Uterus (tissue), 4 donors: Measurements from ENCODE around the gene AMOTL1. TPM values are rescaled to one million over a fixed set of nuclear protein-coding genes. Genes with fewer than 3 reads are reported as not detected.

Experiments used
- DNase-seq, 2 donors: peaks; one replicate each; pipeline ENCODE4 v3.0.0-alpha.2; 2019 to 2020
- H3K27ac ChIP-seq, 2 donors: fragments of 200-600 bp; sonication (generic); 1 replicate in 1 of 2; 2 replicates in 1 of 2; pipeline ENCODE4 v1.5.1; 2016 to 2018
- H3K27me3 ChIP-seq, 2 donors: fragments of 200-600 bp; sonication (generic); one replicate each; pipeline ENCODE4 v1.5.1; 2018 to 2019; ENCODE audit warnings: control low read depth in 1 of 2
- H3K36me3 ChIP-seq, 2 donors: fragments of 200-600 bp; sonication (generic); one replicate each; pipeline ENCODE4 v1.5.1; 2019; ENCODE audit warnings: control low read depth in 1 of 2
- H3K4me1 ChIP-seq, 2 donors: fragments of 200-600 bp; sonication (generic); one replicate each; pipeline ENCODE4 v1.5.1; 2018 to 2019; ENCODE audit warnings: control low read depth in 1 of 2
- H3K4me3 ChIP-seq, 2 donors: fragments of 200-600 bp; sonication (generic); 1 replicate in 1 of 2; 2 replicates in 1 of 2; pipeline ENCODE4 v1.5.1; 2018 to 2019; ENCODE audit warnings: mild to moderate bottlenecking in 1 of 2
- H3K9me3 ChIP-seq, 2 donors: fragments of 200-600 bp; sonication (generic); one replicate each; pipeline ENCODE4 v1.5.1; 2019; ENCODE audit warnings: control low read depth in 1 of 2
- POLR2A ChIP-seq, 2 donors: fragments of 450-650 bp; IDR thresholded peaks; one replicate each; pipeline ENCODE4 v1.6.1; 2016; ENCODE audit warnings: antibody characterized with exemption in 2 of 2, mild to moderate bottlenecking in 1 of 2, moderate library complexity in 1 of 2
- intact Hi-C: fragments of 100-400 bp; cut with DNase I; formaldehyde crosslinking; loops from one replicate; pipeline ENCODE4 v1.15.1; 2023; ENCODE audit warnings: low total_unique reads
- total RNA-seq, 4 donors: library from RNA; depleted of rRNA in 3 of 4; stranded (reverse); fragments of >200 nt in 3 of 4; gene quantifications; one replicate each; pipeline versions ENCODE4 v1.1.0 to v1.2.4, GENCODE V29; 2014 to 2023
- TF ChIP-seq, protein P1 (sequence below), 4 experiments: fragments of 200-600 bp in 2 of 4; fragments of 450-650 bp in 2 of 4; sonication (generic) in 2 of 4; IDR thresholded peaks; one replicate each; pipeline ENCODE4 v1.5.1; 2016 to 2019; ENCODE audit warnings: antibody characterized with exemption in 4 of 4, mild to moderate bottlenecking in 2 of 4, moderate library complexity in 1 of 4
- donor health status: DM: yes; HTN: yes; CAD: no.

Gene AMOTL1
- total RNA-seq, 4 donors from 2014 or later: 20.6 to 107 (median 41.5) TPM

DNA sequence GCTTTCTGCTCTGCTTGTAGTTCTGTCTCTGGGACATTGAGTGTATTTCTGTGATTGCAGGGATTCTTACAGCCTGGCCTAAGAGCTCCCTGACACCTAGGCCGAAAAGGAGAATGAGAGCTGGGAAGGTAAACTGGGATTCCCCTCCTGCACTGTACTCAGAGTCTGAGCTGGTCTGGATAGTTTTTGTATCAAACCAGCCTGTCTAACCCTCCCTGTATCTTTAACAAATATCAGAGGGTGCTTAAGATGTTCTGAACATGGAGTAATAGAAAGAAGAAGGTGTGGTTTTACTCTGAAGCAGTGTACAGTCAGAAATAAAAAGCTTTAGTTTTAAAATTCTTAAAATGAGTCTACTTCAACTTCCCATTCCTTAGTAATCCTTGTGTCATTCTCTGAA, 57.3 kb downstream of the AMOTL1 start:
- no peak overlapping the region for H3K4me3 ChIP-seq
- intact Hi-C loops: no loop called here
- H3K36me3 ChIP-seq: no peaks in the 10 kb centered on the region
- H3K27me3 ChIP-seq: no peaks in the 10 kb centered on the region
- no peak for DNase-seq
- no peak for TF ChIP-seq POLR2A (IDR thresholded peaks at IDR 0.05)
- TF ChIP-seq, protein P1, sequence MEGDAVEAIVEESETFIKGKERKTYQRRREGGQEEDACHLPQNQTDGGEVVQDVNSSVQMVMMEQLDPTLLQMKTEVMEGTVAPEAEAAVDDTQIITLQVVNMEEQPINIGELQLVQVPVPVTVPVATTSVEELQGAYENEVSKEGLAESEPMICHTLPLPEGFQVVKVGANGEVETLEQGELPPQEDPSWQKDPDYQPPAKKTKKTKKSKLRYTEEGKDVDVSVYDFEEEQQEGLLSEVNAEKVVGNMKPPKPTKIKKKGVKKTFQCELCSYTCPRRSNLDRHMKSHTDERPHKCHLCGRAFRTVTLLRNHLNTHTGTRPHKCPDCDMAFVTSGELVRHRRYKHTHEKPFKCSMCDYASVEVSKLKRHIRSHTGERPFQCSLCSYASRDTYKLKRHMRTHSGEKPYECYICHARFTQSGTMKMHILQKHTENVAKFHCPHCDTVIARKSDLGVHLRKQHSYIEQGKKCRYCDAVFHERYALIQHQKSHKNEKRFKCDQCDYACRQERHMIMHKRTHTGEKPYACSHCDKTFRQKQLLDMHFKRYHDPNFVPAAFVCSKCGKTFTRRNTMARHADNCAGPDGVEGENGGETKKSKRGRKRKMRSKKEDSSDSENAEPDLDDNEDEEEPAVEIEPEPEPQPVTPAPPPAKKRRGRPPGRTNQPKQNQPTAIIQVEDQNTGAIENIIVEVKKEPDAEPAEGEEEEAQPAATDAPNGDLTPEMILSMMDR (IDR thresholded peaks at IDR 0.05): no peak
- H3K4me1 ChIP-seq: no peaks in the 10 kb centered on the region
- H3K27ac ChIP-seq: no peak overlapping the region
- no peaks in the 10 kb centered on the region for H3K9me3 ChIP-seq

DNA sequence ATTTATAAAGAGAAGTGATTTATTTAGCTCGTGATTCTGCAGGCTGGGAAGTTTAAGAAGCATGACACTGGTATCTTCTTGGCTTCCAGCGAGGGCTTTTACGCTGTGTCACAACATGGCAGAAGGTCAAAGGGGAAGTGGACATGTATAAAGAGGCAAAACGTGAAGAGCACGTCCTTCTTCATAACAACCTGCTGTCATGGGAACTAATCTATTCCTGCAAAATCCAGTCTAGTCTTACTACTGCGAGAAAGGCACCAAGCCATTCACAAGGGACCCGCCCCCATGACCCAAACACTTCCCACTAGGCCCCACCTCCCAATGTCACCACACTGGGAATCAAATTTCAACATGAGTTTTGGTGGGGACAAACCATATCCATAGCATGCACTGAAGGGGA, 58.3 kb downstream of the AMOTL1 start:
- Histone ChIP-seq H3K4me1 (no peaks in the 10 kb centered on the region), H3K27me3 (no peaks in the 10 kb centered on the region), H3K36me3 (no peaks in the 10 kb centered on the region), H3K9me3 (no peaks in the 10 kb centered on the region), H3K27ac (no peak overlapping the region), H3K4me3 (no peak overlapping the region)
- intact Hi-C loops: no loop called here
- TF ChIP-seq POLR2A (IDR thresholded peaks at IDR 0.05): no peak
- TF ChIP-seq, protein P1 (IDR thresholded peaks at IDR 0.05): no peak
- no peak for DNase-seq

DNA sequence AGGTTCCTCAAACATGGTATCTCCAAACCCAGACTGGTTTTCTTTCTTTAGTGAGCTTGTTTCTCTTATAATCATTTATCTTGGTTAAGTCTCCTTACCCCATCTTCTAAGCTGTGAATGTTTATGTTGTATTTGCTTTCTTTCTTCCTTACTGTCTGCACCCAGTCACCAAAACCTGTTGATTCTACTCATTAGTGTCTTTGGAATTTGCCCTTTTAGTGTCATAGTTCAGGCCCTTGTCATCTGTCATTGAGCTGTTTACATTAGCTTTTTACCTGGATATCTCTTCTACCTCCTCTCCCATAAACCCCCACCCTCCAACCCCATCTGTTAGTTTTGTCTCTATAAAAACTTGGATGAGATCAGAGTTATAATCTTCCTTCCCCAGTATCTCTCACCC, 59.9 kb downstream of the AMOTL1 start:
- H3K36me3 ChIP-seq: no peaks in the 10 kb centered on the region
- H3K9me3 ChIP-seq: no peaks in the 10 kb centered on the region
- TF ChIP-seq, protein P1 (IDR thresholded peaks at IDR 0.05): no peak
- TF ChIP-seq POLR2A (IDR thresholded peaks at IDR 0.05): no peak
- H3K4me3 ChIP-seq: no peak overlapping the region
- no peaks in the 10 kb centered on the region for H3K27me3 ChIP-seq
- intact Hi-C loops: no loop called here
- no peak overlapping the region for H3K27ac ChIP-seq
- no peaks in the 10 kb centered on the region for H3K4me1 ChIP-seq
- no peak for DNase-seq

DNA sequence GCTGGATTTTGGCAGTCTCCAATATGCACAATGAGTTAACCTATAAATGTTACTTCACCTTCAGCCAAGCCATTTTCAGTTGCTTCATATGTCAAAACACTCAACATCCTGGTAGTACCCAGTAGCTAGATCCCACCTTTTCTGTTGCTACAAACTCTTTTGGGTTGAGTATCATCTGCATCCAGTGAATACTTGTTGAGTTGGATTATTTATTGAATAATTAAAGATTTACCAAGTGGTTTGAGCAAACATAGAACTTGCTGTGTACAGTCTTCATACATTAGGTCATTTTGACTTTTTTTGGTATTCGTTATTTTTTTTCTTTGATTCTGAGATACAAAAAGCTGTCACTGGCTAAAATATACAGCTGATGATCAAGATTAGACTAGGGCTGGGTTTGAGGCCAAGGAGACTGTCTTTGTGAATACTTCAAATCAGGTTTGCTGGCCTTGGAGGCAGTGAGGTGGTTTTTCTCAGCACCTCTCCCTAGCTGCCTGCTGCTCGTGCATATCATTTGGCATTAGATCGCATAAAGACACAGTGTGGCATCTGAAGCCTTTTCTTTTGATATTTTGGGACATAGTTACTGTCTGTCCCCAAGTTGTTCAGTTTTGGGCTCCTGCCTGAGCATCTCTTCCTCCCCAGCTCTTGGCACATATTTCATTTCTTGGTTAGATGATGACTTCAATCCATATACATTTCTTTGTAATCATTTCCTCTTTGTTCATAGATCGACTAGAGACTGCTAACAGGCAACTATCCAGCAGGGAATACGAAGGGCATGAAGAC, 62.8 kb downstream of the AMOTL1 start:
- no peak for TF ChIP-seq POLR2A (IDR thresholded peaks at IDR 0.05)
- TF ChIP-seq, protein P1 (IDR thresholded peaks at IDR 0.05): no peak
- Histone ChIP-seq H3K36me3 (no peaks in the 10 kb centered on the region), H3K4me1 (peaks cover 0 to 5% of the 10 kb centered on the region in 2 donors), H3K27me3 (no peaks in the 10 kb centered on the region), H3K9me3 (no peaks in the 10 kb centered on the region), H3K4me3 (no peak overlapping the region), H3K27ac (no peak overlapping the region)
- DNase-seq: no peak
- intact Hi-C loops: no loop called here

DNA sequence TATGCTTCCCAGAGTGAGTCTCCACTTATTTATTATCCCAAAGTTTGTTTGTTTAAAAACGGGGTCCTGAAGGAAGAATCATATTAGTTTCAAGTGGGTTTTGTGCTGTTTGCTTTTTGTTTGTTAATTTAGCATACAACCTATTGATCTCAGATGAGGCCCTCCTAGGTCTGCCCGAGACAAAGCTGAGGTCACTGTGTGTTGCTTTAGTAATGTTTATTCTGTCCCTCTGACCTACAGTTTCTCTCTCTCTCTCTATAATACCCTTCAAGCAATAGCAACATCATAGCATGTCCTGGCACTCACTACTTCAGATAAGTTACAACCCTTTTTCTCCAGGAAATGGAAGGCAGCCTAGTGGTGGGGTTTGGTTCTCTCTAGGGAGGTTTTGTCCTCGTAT, 63.4 kb downstream of the AMOTL1 start:
- Histone ChIP-seq H3K4me3 (no peak overlapping the region), H3K36me3 (no peaks in the 10 kb centered on the region), H3K9me3 (no peaks in the 10 kb centered on the region), H3K4me1 (peaks cover 0 to 5% of the 10 kb centered on the region in 2 donors), H3K27ac (no peak overlapping the region), H3K27me3 (no peaks in the 10 kb centered on the region)
- intact Hi-C loops: no loop called here
- DNase-seq: no peak
- TF ChIP-seq, protein P1 (IDR thresholded peaks at IDR 0.05): no peak
- TF ChIP-seq POLR2A (IDR thresholded peaks at IDR 0.05): no peak
